HEK293 (cell line): ENCODE measurements around the gene HYOU1.

Experiments
- HOXA7 ChIP-seq: sonication (generic); formaldehyde crosslinking; IDR thresholded peaks from 2 replicates; pipeline ENCODE4 v1.8.1; 2022; ENCODE audit warnings: missing genetic modification reagents, borderline replicate concordance
- KLF17 ChIP-seq: fragments of 450-650 bp; formaldehyde crosslinking; IDR thresholded peaks from 2 replicates; pipeline ENCODE4 v1.5.1; 2016; ENCODE audit warnings: missing biosample characterization, missing genetic modification characterization
- OSR2 ChIP-seq: fragments of 450-650 bp; formaldehyde crosslinking; IDR thresholded peaks from 2 replicates; pipeline ENCODE4 v1.5.1; 2016; ENCODE audit warnings: missing biosample characterization, missing genetic modification characterization
- PRDM6 ChIP-seq: fragments of 450-650 bp; formaldehyde crosslinking; IDR thresholded peaks from 2 replicates; pipeline ENCODE4 v1.5.1; 2017; ENCODE audit warnings: missing biosample characterization, missing genetic modification characterization
- SP2 ChIP-seq: fragments of 450-650 bp; formaldehyde crosslinking; IDR thresholded peaks from 2 replicates; pipeline ENCODE4 v1.5.1; 2016; ENCODE audit warnings: missing biosample characterization, missing genetic modification characterization
- ZBTB21 ChIP-seq: fragments of 450-650 bp; formaldehyde crosslinking; IDR thresholded peaks from 2 replicates; pipeline ENCODE4 v1.5.1; 2017; ENCODE audit warnings: missing biosample characterization, missing genetic modification characterization
- ZBTB48 ChIP-seq: fragments of 450-650 bp; formaldehyde crosslinking; IDR thresholded peaks from 2 replicates; pipeline ENCODE4 v1.5.1; 2016; ENCODE audit warnings: missing biosample characterization, missing genetic modification characterization
- ZBTB49 ChIP-seq: fragments of 450-650 bp; formaldehyde crosslinking; IDR thresholded peaks from 2 replicates; pipeline ENCODE4 v1.5.1; 2016; ENCODE audit warnings: missing biosample characterization, missing genetic modification characterization, low read depth
- ZFP37 ChIP-seq: fragments of 450-650 bp; formaldehyde crosslinking; IDR thresholded peaks from 2 replicates; pipeline ENCODE4 v1.5.1; 2016; ENCODE audit warnings: missing biosample characterization, missing genetic modification characterization
- ZNF132 ChIP-seq: fragments of 450-650 bp; formaldehyde crosslinking; IDR thresholded peaks from 2 replicates; pipeline ENCODE4 v1.5.1; 2017; ENCODE audit warnings: missing biosample characterization, missing genetic modification characterization, borderline replicate concordance
- ZNF16 ChIP-seq: fragments of 450-650 bp; formaldehyde crosslinking; IDR thresholded peaks from 2 replicates; pipeline ENCODE4 v1.5.1; 2016; ENCODE audit warnings: low read depth, missing biosample characterization, missing genetic modification characterization
- ZNF169 ChIP-seq: fragments of 450-650 bp; formaldehyde crosslinking; IDR thresholded peaks from 2 replicates; pipeline ENCODE4 v1.5.1; 2016; ENCODE audit warnings: missing biosample characterization, missing genetic modification characterization
- ZNF18 ChIP-seq: fragments of 450-650 bp; formaldehyde crosslinking; IDR thresholded peaks from 2 replicates; pipeline ENCODE4 v1.5.1; 2016; ENCODE audit warnings: missing biosample characterization, missing genetic modification characterization
- ZNF274 ChIP-seq, 2 experiments: fragments of 200-500 bp in 1 of 2; fragments of 450-650 bp in 1 of 2; sonication (Bioruptor generic) in 1 of 2; formaldehyde crosslinking in 1 of 2; IDR thresholded peaks; 2 replicates each; pipeline versions ENCODE4 v1.5.1 to v1.6.1; 2014 to 2016; ENCODE audit warnings: borderline replicate concordance in 1 of 2, inconsistent platforms in 1 of 2, low read length in 1 of 2, missing biosample characterization in 1 of 2, missing genetic modification characterization in 1 of 2
- ZNF311 ChIP-seq: fragments of 450-650 bp; formaldehyde crosslinking; IDR thresholded peaks from 2 replicates; pipeline ENCODE4 v1.5.1; 2017; ENCODE audit warnings: missing biosample characterization, missing genetic modification characterization, borderline replicate concordance
- ZNF394 ChIP-seq: fragments of 450-650 bp; formaldehyde crosslinking; IDR thresholded peaks from 2 replicates; pipeline ENCODE4 v1.5.1; 2016; ENCODE audit warnings: missing biosample characterization, missing genetic modification characterization, mild to moderate bottlenecking, moderate library complexity, borderline replicate concordance
- ZNF404 ChIP-seq: fragments of 450-650 bp; formaldehyde crosslinking; IDR thresholded peaks from 2 replicates; pipeline ENCODE4 v1.5.1; 2017; ENCODE audit warnings: missing biosample characterization, missing genetic modification characterization
- ZNF473 ChIP-seq: fragments of 450-650 bp; formaldehyde crosslinking; IDR thresholded peaks from 2 replicates; pipeline ENCODE4 v1.5.1; 2017; ENCODE audit warnings: missing biosample characterization, missing genetic modification characterization
- ZNF561 ChIP-seq: fragments of 450-650 bp; IDR thresholded peaks from 2 replicates; pipeline ENCODE4 v1.5.1; 2018; ENCODE audit warnings: missing biosample characterization, missing genetic modification characterization, borderline replicate concordance
- ZNF571 ChIP-seq: fragments of 450-650 bp; formaldehyde crosslinking; IDR thresholded peaks from 2 replicates; pipeline ENCODE4 v1.5.0; 2017; ENCODE audit warnings: missing biosample characterization, missing genetic modification characterization
- ZNF600 ChIP-seq: fragments of 450-650 bp; formaldehyde crosslinking; IDR thresholded peaks from 2 replicates; pipeline ENCODE4 v1.5.1; 2016; ENCODE audit warnings: missing biosample characterization, missing genetic modification characterization
- ZNF610 ChIP-seq: fragments of 450-650 bp; formaldehyde crosslinking; IDR thresholded peaks from 2 replicates; pipeline ENCODE4 v1.5.1; 2016; ENCODE audit warnings: missing biosample characterization, missing genetic modification characterization, borderline replicate concordance
- ZNF777 ChIP-seq: fragments of 450-650 bp; formaldehyde crosslinking; IDR thresholded peaks from 2 replicates; pipeline ENCODE4 v1.5.1; 2017; ENCODE audit warnings: missing biosample characterization, missing genetic modification characterization, borderline replicate concordance
- ZNF830 ChIP-seq: fragments of 450-650 bp; IDR thresholded peaks from 2 replicates; pipeline ENCODE4 v1.5.0; 2018; ENCODE audit warnings: missing biosample characterization, missing genetic modification characterization, low read depth, mild to moderate bottlenecking, moderate library complexity
- ZSCAN23 ChIP-seq: fragments of 450-650 bp; formaldehyde crosslinking; IDR thresholded peaks from 2 replicates; pipeline ENCODE4 v1.5.1; 2016; ENCODE audit warnings: missing biosample characterization, missing genetic modification characterization
- ZXDB ChIP-seq: fragments of 450-650 bp; formaldehyde crosslinking; IDR thresholded peaks from 2 replicates; pipeline ENCODE4 v1.5.1; 2016; ENCODE audit warnings: missing biosample characterization, missing genetic modification characterization
- TF ChIP-seq, protein P1 (sequence below): fragments of 450-650 bp; formaldehyde crosslinking; IDR thresholded peaks from 2 replicates; pipeline ENCODE4 v1.5.1; 2017; ENCODE audit warnings: missing biosample characterization, missing genetic modification characterization
- TF ChIP-seq, protein P2 (sequence below): fragments of 450-650 bp; formaldehyde crosslinking; IDR thresholded peaks from 2 replicates; pipeline ENCODE4 v1.5.1; 2016; ENCODE audit warnings: missing biosample characterization, missing genetic modification characterization, low read depth

The HYOU1 gene

DNA sequence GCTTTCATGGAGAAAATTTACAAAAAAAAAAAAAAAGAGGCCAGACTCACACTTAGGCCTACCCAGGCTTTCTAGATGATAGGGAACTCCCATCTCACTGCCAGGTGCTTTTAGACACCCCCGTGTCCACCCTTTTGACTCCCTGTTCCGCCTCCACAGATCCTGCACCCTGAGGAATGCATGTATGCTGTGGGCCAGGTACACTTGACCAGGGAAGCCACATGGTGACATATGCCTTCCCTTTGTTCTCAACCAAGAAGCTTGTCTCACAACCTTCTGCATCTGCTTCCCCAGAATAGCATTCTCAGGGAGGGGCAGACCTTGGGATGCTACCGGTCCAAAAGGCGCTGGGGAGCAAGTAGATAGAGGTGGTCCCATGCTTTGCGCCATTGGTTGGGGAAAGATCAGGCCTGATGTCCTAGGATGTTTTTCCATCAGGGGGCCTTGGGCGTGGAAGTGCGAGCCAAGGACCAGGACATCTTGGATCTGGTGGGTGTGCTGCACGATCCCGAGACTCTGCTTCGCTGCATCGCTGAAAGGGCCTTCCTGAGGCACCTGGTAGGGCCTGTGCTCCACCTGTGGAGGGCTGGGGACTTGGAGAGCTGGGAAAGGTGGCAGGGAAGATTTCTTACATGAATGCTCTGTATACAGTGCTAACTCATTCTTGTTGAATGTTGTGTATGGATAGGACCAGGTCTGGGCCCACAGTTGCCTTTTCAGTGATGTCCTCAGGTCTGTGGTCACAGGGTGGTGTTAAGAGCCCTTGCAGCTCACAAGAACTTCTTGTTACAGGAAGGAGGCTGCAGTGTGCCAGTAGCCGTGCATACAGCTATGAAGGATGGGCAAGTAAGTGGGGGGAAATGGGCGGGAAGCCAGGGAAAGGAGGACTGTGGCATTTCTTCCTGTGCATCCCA, 35.2 kb upstream of the HYOU1 start (continued):
- TF ChIP-seq ZNF600 (tag by site-specific recombination) (peak; percentile 64), ZNF473 (tag by site-specific recombination) (no peak), ZNF561 (tag by site-specific recombination) (no peak), ZNF571 (tag by site-specific recombination) (no peak), ZNF394 (tag by site-specific recombination) (no peak), ZNF777 (tag by site-specific recombination) (no peak), ZBTB48 (tag by site-specific recombination) (no peak), ZNF274 (IDR thresholded peaks at IDR 0.05; ENCODE audit: low read length) (no peak), ZNF274 (tag by site-specific recombination; IDR thresholded peaks at IDR 0.05; ENCODE audit: borderline replicate concordance) (no peak), ZNF830 (tag by site-specific recombination) (no peak), ZSCAN23 (no peak), ZFP37 (tag by site-specific recombination) (no peak), ZNF404 (tag by site-specific recombination) (no peak), HOXA7 (no peak), ZNF311 (tag by site-specific recombination) (no peak), ZNF132 (tag by site-specific recombination) (no peak), OSR2 (tag by site-specific recombination) (peak; percentile 52), ZBTB49 (tag by site-specific recombination) (no peak), ZNF169 (tag by site-specific recombination) (no peak), ZNF18 (tag by site-specific recombination) (no peak), KLF17 (no peak), PRDM6 (tag by site-specific recombination) (no peak), ZNF610 (tag by site-specific recombination) (no peak), ZNF16 (no peak), SP2 (tag by site-specific recombination) (no peak), ZXDB (tag by site-specific recombination) (no peak), ZBTB21 (tag by site-specific recombination) (no peak)
- TF ChIP-seq, protein P1, sequence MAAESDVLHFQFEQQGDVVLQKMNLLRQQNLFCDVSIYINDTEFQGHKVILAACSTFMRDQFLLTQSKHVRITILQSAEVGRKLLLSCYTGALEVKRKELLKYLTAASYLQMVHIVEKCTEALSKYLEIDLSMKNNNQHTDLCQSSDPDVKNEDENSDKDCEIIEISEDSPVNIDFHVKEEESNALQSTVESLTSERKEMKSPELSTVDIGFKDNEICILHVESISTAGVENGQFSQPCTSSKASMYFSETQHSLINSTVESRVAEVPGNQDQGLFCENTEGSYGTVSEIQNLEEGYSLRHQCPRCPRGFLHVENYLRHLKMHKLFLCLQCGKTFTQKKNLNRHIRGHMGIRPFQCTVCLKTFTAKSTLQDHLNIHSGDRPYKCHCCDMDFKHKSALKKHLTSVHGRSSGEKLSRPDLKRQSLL, result no peak
- TF ChIP-seq, protein P2, sequence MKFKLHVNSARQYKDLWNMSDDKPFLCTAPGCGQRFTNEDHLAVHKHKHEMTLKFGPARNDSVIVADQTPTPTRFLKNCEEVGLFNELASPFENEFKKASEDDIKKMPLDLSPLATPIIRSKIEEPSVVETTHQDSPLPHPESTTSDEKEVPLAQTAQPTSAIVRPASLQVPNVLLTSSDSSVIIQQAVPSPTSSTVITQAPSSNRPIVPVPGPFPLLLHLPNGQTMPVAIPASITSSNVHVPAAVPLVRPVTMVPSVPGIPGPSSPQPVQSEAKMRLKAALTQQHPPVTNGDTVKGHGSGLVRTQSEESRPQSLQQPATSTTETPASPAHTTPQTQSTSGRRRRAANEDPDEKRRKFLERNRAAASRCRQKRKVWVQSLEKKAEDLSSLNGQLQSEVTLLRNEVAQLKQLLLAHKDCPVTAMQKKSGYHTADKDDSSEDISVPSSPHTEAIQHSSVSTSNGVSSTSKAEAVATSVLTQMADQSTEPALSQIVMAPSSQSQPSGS (tag by site-specific recombination), result no peak
